NCI-H345 treated with DMSO at 0.1 percent for 48 hours (cell line): ENCODE measurements around the gene ZNF865.

Source experiments
- DNase-seq: peaks from one replicate; lab custom pipeline; 2025; ENCODE audit not compliant: unreplicated experiment; lab: John Stamatoyannopoulos, UW

ZNF865 gene

DNA sequence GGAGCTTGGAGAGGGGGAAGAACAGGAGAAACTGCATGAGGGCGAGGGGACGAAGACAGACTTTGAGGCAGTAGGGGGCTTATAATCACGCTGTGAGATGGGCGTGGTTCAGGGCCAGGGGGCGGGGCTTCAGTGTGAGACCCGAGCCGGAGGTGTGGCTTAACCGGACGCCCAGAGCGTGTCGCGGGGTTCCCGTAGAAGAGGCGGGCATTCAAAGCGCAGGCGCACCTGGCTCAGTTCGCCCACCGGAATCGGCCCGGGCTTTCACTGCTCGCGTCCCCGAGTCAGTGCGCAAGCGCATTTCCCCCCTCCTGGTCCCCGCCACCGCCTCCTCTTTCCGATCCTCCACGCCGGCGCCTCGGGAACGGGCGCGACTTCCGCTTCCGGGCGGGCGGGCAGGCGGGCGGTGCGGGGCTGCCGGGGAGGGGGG, 225 bp upstream of the ZNF865 start:
- DNase-seq, result peak; percentile 83

DNA sequence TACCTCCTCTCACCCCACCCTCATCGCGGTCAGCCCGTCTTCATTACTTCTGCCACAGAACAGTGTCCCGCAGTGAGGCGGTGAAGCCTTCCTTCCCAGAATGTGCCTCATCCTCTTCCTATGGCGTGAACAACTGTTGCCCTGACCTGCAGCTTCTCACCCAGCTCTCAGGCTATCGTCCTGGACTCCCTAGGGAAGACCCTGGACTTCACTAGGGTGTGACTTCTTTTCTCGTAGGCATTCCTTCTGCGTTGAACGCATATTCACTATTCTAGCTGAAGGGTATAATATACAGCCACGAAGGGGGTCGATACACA, 982 bp downstream of the ZNF865 start:
- no peak for DNase-seq

DNA sequence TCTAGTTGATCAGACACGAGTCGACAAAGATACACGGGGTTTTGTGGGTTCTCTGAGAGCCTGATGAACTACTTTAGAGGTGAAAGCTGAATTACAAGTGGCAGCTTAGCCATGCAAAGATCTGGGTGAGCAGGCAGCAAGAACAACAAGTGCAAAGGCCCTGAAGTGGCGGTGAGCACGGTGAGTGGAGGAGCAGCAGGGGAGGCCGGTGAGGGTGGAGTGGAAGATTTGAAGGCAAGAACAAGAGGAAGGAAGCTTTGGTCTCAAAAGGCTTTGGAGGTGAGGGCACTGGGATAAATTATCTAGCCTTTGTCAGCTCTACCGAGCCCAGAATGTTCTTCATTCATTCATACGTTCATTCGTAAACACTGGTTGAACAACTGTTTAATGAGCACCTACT, 1.4 kb downstream of the ZNF865 start:
- DNase-seq, result no peak

DNA sequence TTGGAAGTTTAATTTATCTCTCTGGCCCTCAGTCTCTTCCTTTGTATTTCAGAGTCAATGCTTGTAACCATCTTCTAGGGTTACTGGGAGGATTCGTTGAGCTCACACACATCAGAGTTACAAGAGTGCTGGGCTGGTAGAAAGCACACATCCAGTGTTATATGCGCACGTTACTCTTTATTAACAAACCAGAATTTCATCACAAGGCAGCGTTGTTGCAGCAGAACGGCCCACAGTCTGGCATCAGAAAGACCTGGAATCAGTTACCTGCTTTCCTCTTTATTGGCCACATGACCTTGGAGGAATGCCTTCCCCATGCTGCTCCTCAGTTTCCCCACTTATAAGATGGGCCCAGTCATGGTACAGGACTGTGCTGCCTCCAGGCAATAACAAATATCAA, 3.9 kb downstream of the ZNF865 start:
- no peak for DNase-seq

DNA sequence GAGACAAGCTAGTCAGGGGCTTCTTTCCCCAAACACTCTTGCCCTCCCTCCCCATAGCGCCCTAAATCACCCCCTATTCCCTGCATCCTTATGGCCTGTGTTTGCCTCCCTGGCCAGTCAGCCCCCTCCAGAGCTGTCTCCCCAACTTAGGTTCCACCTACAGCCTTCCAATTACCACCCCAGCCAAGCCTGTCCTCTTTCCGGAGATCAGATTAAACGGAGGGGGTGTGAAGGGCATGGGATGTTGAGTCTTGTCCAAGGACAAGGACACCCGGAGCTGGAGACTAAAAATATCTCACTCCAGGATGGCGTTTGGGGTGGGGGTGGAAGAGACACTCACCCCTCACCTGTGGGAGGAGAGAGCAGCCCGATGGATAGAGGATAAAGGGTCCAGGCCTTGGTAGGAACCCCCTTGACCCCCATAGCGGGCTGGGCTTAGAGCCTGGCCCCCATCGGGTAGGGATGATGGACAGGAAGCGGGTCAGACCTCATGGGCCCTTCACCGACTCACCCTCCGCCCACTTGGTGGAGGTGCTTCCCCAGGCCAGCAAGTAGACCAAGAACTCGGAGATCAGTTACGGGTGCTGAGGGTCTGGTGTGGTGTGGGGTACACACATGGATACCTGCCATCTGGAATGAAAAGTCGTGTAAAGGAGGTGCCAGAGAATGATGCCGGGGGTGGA, 6.0 kb downstream of the ZNF865 start:
- DNase-seq, result no peak

DNA sequence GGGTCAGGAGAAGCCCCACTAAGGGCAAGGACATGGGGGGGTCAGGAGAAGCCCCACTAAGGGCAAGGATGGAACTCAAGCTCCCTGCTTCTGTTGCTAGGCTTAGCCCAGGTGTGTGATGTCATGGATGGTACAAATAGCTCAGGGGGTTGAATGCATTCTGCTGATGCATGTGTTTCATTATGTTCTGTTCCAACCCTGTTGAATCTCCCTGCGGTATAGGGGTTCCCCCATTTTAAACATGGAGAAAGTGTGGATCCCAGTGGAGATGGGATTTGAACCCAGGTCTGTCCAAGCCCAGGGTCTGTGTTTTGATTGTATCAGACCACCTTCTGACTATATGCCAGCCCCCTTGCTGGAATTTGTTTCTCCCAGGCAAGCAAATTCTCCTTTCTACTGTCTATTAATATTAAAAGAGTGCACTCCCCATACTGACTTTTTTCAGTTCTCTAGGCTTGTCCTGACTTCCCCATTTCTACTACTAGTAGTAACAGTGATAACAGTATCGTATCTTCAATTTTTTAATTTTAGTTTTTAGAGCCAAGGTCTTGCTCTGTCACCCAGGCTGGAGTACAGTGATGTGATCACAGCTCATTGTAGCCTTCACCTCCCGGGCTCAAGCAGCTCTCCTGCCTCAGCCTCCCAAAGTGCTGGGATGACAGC, 6.7 kb downstream of the ZNF865 start:
- DNase-seq, result no peak

DNA sequence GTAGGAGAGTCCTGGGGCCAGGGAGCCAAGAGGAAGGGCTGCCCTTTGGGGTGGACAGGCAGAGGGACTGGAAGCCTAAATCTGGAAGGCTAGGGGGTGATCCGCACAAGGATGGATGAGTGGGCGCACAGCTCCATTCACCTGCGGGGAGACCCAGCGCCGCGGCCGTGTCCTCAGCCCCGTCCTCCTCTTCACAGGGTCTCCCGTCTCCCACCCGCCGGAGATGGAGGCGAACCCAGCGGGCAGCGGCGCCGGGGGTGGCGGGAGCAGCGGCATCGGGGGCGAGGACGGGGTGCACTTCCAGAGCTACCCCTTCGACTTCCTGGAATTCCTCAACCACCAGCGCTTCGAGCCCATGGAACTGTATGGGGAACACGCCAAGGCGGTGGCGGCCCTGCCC, 7.9 kb downstream of the ZNF865 start:
- DNase-seq, result no peak

DNA sequence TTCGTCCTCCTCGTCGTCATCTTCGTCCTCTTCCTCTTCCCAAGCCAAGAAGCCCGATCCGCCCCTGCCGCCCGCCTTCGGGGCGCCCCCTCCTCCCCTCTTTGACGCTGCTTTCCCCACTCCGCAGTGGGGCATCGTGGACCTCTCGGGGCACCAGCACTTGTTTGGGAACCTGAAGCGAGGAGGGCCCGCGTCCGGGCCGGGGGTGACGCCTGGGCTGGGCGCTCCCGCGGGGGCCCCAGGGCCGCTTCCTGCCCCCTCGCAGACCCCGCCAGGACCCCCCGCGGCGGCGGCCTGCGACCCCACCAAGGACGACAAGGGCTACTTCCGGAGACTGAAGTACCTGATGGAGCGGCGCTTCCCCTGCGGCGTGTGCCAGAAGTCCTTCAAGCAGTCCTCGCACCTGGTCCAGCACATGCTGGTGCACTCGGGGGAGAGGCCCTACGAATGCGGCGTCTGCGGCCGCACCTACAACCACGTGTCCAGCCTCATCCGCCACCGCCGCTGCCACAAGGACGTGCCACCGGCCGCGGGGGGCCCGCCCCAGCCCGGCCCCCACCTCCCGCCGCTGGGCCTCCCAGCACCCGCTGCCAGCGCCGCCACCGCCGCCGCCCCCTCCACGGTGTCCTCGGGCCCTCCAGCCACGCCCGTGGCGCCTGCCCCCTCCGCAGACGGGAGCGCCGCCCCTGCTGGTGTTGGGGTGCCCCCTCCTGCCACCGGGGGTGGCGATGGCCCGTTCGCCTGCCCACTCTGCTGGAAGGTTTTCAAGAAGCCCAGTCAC, 8.7 kb downstream of the ZNF865 start:
- DNase-seq, result no peak

DNA sequence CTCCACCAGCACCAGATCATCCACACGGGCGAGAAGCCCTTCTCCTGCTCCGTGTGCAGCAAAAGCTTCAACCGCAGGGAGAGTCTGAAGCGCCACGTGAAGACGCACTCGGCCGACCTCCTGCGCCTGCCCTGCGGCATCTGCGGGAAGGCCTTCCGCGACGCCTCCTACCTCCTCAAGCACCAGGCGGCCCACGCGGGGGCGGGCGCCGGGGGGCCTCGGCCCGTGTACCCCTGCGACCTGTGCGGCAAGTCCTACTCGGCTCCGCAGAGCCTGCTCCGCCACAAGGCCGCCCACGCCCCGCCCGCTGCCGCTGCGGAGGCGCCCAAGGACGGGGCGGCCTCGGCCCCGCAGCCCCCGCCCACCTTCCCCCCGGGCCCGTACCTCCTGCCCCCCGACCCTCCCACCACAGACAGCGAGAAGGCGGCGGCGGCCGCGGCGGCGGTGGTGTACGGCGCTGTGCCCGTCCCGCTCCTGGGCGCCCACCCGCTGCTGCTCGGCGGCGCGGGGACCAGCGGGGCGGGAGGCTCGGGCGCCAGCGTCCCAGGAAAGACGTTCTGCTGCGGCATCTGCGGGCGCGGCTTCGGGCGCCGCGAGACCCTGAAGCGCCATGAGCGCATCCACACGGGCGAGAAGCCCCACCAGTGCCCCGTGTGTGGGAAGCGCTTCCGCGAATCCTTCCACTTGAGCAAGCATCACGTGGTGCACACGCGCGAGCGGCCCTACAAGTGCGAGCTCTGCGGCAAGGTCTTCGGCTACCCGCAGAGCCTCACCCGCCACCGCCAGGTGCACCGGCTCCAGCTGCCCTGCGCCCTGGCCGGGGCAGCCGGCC, 9.5 kb downstream of the ZNF865 start:
- no peak for DNase-seq

DNA sequence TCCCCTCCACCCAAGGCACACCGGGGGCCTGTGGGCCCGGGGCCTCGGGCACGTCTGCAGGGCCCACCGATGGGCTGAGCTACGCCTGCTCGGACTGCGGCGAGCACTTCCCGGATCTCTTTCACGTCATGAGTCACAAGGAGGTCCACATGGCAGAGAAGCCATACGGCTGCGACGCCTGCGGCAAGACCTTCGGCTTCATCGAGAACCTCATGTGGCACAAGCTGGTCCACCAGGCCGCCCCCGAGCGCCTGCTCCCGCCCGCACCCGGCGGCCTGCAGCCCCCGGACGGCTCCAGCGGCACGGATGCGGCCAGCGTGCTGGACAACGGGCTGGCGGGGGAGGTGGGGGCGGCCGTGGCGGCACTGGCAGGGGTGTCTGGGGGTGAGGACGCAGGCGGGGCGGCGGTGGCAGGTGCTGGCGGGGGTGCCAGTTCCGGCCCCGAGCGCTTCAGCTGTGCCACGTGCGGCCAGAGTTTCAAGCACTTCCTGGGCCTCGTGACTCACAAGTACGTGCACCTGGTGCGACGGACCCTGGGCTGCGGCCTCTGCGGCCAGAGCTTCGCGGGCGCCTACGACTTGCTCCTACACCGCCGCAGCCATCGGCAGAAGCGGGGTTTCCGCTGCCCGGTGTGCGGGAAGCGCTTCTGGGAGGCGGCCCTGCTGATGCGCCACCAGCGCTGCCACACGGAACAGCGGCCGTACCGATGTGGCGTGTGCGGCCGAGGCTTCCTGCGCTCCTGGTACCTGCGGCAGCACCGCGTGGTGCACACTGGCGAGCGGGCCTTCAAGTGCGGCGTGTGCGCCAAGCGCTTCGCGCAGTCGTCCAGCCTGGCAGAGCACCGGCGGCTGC, 10.3 kb downstream of the ZNF865 start:
- no peak for DNase-seq

DNA sequence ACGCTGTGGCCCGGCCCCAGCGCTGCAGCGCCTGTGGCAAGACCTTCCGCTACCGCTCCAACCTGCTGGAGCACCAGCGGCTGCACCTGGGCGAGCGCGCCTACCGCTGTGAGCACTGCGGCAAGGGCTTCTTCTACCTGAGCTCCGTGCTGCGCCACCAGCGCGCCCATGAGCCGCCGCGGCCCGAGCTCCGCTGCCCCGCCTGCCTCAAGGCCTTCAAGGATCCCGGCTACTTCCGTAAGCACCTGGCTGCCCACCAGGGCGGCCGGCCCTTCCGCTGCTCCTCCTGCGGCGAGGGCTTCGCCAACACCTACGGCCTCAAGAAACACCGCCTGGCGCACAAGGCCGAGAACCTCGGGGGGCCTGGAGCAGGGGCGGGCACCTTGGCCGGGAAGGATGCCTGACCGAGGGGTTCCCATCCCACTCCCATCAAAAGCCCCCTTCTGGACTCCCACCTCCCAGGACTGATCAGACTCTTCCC, 11.0 kb downstream of the ZNF865 start:
- no peak for DNase-seq

DNA sequence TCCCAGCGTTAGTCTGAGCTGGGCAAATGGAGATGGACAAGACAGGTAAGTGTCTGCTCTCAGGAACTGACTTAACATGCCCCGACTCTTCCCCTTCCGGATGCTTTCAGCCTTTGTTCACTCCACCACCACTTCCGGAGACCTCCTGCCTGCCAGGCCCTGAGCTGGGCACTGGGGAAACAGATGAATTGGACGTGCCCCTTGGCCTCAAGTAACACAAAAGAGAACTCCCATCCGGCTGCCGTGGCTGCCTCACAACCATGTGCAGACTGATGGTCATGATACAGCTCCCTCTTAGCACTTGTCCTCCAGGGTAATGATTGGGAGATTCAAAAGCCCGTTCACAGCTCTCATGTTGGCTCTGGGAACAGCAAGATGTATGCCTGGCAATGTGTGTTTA, 12.0 kb downstream of the ZNF865 start:
- no peak for DNase-seq

DNA sequence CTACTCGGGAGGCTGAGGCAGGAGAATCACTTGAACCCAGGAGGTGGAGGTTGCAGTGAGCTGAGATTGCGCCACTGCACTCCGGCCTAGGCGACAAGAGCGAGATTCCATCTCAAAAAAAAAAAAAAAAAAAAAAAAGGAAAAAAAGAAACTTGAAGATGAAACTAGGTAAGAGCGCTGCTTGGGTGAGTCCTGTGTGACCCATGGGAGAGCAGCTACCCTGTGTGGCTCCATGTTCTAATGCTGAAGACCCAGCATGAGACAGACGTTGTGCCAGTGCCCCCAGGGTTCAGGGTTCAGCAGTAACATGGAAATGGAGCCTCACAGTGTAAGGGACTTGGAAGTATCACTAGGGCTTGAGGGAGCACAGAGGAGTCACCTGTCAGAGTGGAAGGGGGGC, 13.0 kb downstream of the ZNF865 start:
- no peak for DNase-seq

DNA sequence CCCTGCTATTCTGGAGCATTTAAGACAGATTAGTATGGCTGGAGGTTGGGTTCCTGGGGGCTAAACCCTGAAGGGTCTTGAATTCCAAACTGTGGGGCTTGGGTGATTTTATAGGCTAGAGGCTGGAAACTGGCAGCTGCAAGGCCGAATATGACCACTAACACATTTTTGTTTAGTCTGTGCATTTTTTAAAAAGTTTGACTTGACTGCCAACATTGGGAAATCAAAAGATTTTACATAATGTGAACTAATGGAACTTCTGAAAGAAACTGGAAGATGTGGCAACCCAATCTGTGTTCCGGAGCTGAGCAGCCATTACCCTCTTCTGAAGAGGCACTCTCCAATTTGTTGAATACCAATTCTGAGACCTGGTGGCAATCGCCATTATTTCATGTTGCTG, 13.8 kb downstream of the ZNF865 start:
- no peak for DNase-seq

DNA sequence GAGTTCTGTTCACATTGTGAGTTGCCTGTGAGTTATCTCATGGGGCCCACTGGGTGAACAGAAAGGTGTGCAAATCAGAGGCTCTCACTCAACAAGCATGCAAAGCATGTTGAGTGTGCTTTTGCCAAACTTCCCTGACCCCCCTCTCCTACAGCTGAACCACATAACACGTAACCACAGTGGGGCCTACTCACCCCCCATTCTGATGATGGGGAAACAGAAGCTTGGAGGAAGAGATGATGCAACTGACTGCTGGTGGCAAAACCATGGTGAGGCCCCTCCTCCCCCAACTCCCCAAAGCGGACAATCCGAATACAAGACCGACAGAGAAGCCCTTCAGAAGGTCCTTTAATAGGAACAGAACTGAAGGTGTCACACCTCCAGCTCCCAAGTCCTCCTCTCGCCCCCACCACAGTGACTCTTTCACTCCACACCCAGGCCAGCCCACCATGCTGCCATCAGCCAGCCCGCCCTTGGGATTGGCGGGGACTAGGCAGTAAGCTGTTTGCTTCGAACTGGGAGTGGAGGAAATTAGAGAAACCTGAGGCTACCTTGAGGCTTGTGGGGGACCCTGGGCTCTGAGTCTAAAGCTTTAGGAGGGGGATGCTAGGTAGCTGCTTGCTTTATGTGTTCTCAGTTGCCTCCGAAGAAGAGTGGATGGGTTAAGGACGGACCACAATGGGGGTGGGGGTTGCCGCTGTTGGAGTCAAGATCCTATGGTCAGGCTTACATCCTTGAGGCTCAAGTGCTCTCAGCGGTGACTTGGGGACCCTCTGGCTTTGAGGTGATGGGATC, 15.2 kb downstream of the ZNF865 start:
- no peak for DNase-seq

DNA sequence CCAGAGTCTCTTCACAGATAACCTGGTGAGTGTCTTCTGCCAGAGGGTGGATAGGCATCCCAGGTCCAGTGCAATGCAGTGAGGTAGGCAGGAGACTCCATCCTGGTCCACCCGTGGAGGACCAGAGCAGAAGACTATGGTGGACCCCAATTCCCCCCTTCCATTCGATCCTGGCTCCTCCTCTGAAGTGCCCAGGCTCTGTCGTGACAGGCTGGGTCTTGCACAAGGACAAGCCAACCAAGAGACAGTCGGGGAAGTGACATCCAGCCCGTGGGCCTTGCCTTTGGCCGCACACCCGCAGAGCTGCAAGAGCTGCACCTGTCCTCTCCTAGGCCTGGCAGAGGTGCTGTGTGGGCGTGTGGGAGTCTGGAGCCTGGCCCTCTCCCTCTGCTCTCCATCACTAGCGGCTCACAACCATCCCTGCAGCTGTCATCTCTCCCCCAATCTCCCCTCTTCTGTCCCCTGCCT, 15.8 kb downstream of the ZNF865 start:
- no peak for DNase-seq

DNA sequence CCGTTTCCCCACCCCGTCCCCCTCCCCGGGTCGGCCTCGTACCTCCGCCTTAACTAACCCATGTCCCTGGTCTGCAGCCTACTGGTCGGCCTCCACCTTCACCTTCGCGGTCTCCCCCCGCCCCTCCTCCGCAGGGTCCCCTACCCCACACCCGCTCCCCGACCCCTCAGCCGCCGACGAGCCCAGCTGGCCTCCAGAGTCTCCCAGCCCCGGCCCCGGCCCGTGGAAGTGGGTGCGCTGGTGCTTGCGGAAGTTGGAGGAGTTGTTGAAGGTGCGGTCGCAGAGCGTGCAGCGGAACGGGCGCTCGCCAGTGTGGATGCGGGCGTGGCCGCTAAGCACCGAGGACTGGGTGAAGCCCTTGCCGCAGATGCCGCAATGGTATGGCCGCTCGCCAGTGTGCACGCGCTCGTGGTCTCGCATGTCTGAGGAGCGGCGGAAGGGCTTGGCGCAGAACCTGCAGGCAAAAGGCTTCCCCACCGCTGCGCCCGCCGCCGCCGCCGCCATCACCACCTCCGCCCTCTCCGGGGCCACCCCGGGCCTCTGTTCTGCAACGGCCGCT, 16.3 kb downstream of the ZNF865 start:
- DNase-seq, result no peak

DNA sequence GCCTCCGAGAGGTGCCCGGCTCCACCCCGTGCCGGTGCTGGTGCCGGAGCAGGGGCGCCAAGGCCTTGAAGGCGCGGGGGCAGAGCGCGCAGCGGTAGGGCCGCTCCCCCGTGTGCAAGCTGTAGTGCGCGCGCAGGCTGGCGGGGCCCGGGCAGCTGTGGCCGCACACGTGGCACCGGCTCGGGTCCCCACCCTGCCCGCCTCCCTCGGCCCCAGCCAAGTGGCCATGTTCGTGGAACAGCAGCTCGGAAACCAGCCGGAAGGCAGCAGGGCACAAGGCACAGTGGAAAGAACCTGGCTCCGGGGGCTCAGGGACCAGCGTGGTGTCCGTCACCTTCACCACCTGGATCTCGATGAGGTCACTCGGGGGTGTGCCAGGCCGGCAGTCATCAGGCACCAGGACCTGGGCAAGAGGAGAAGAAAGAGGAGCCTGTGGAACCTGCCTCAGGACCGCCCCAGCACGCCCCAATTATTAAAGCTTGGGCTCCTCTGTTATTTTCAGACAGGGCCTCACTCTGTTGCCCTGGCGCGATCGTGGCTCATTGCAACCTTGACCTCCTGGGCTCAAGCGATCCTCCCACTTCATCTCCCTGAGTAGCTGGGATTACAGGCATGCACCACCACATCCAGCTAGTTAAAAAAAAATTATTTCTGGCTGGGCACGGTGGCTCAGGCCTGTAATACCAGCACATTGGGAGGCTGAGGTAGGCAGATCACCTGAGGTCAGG, 17.0 kb downstream of the ZNF865 start:
- DNase-seq, result no peak

DNA sequence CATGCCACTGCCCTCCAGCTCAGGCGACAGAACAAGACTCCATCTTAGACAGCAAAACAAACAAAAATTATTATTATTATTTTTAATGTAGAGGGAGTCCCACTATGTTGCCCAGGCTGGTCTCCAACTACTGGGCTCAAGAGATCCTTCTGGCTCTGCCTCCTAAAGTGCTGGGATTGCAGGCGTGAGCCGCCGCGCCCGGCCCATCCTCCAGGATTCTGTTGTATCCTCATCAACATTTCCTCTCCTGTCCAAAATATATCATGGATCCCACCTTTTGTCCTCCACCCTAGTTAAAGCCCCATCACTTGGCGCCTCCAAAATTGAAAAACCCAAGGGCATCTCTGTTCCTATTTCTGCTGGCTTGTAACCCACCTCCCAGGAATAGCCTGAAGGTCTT, 17.7 kb downstream of the ZNF865 start:
- no peak for DNase-seq
